K562 (cell line): ENCODE measurements around the gene CHML. TPM values are rescaled to one million over a fixed set of nuclear protein-coding genes. Genes with fewer than 3 reads are reported as not detected.

ENCODE experiments used
- ARID1B ChIP-seq: fragments of 450-650 bp; IDR thresholded peaks from 2 replicates; pipeline ENCODE4 v1.6.1; 2016; ENCODE audit warnings: antibody characterized with exemption, mild to moderate bottlenecking, inconsistent platforms
- ARID2 ChIP-seq: fragments of 450-650 bp; IDR thresholded peaks from 2 replicates; pipeline ENCODE4 v1.6.1; 2017; ENCODE audit warnings: antibody characterized with exemption, mild to moderate bottlenecking
- CEBPB ChIP-seq: fragments of 450-650 bp; IDR thresholded peaks from 2 replicates; pipeline ENCODE4 v1.6.1; 2016; ENCODE audit warnings: missing genetic modification characterization, missing compliant biosample characterization
- DPF2 ChIP-seq: fragments of 450-650 bp; IDR thresholded peaks from 2 replicates; pipeline ENCODE4 v1.6.1; 2016
- ELF1 ChIP-seq: fragments of 200-800 bp; sonication (Bioruptor generic); IDR thresholded peaks from 2 replicates; pipeline ENCODE4 v1.6.1; 2016; ENCODE audit warnings: missing genetic modification characterization, missing compliant biosample characterization
- FOXK2 ChIP-seq, 2 experiments: fragments of 450-650 bp; IDR thresholded peaks in 1 of 2; conservative IDR thresholded peaks in 1 of 2; 2 replicates each; pipeline ENCODE4 v1.6.1; 2016; ENCODE audit warnings: low read depth in 2 of 2, mild to moderate bottlenecking in 1 of 2
- FOXP1 ChIP-seq: sonication (generic); formaldehyde crosslinking; IDR thresholded peaks from 2 replicates; pipeline ENCODE4 v1.8.0; 2022; ENCODE audit warnings: mild to moderate bottlenecking, missing genetic modification reagents
- GTF2A2 ChIP-seq: IDR thresholded peaks from 2 replicates; pipeline ENCODE4 v1.6.1; 2016; ENCODE audit warnings: mild to moderate bottlenecking, missing genetic modification characterization, missing compliant biosample characterization
- GTF2E2 ChIP-seq: fragments of 200-800 bp; sonication (Bioruptor generic); IDR thresholded peaks from 2 replicates; pipeline ENCODE4 v1.6.1; 2016; ENCODE audit warnings: missing genetic modification characterization, missing compliant biosample characterization
- HOXB6 ChIP-seq: fragments of 250-450 bp; sonication (Bioruptor Pico); IDR thresholded peaks from 2 replicates; pipeline ENCODE4 v1.5.1; 2022; ENCODE audit warnings: mild to moderate bottlenecking, borderline replicate concordance
- KDM4B ChIP-seq, 2 experiments: fragments of 450-650 bp in 1 of 2; sonication (generic) in 1 of 2; IDR thresholded peaks; 2 replicates each; pipeline ENCODE4 v1.6.1; 2016 to 2017; ENCODE audit warnings: borderline replicate concordance in 2 of 2, antibody characterized with exemption in 1 of 2, low read depth in 1 of 2, mild to moderate bottlenecking in 1 of 2
- KLF16 ChIP-seq: IDR thresholded peaks from 2 replicates; pipeline ENCODE4 v1.6.1; 2016; ENCODE audit warnings: antibody characterized with exemption
- MYNN ChIP-seq, 2 experiments: sonication (generic); formaldehyde crosslinking in 1 of 2; IDR thresholded peaks; 2 replicates each; pipeline versions ENCODE4 v1.5.0 to v1.6.1; 2016 to 2020; ENCODE audit warnings: antibody characterized with exemption in 1 of 2, missing genetic modification reagents in 1 of 2
- NCOA1 ChIP-seq: fragments of 450-650 bp; IDR thresholded peaks from 2 replicates; pipeline ENCODE4 v1.6.1; 2016; ENCODE audit warnings: low read depth
- RBM22 ChIP-seq: fragments of 200-400 bp; formaldehyde crosslinking; IDR thresholded peaks from 2 replicates; pipeline ENCODE4 v1.6.1; 2018; ENCODE audit warnings: low read length, low read depth; ENCODE audit not compliant: poor library complexity, severe bottlenecking
- RFX1 ChIP-seq: fragments of 450-650 bp; IDR thresholded peaks from 2 replicates; pipeline ENCODE4 v1.6.1; 2016; ENCODE audit warnings: mild to moderate bottlenecking, moderate library complexity
- RNF2 ChIP-seq: sonication (generic); IDR thresholded peaks from 2 replicates; pipeline ENCODE4 v1.6.1; 2016
- SOX6 ChIP-seq: fragments of 450-650 bp; IDR thresholded peaks from 2 replicates; pipeline ENCODE4 v1.6.1; 2014; ENCODE audit warnings: mild to moderate bottlenecking
- SRSF9 ChIP-seq: fragments of 200-400 bp; formaldehyde crosslinking; IDR thresholded peaks from 2 replicates; pipeline ENCODE4 v1.6.1; 2017; ENCODE audit warnings: low read depth, low read length, borderline replicate concordance
- STAG1 ChIP-seq: sonication (generic); formaldehyde crosslinking; IDR thresholded peaks from 2 replicates; pipeline ENCODE4 v1.5.0; 2020; ENCODE audit warnings: missing genetic modification reagents, borderline replicate concordance
- ZBTB7A ChIP-seq: IDR thresholded peaks from 2 replicates; pipeline ENCODE4 v1.6.1; 2011; ENCODE audit warnings: low read depth, mild to moderate bottlenecking, low read length, moderate library complexity, borderline replicate concordance; ENCODE audit not compliant: control insufficient read depth
- ZNF212 ChIP-seq: fragments of 450-650 bp; formaldehyde crosslinking; IDR thresholded peaks from 2 replicates; pipeline ENCODE4 v1.4.0; 2020; ENCODE audit warnings: mild to moderate bottlenecking
- ZNF232 ChIP-seq: sonication (generic); formaldehyde crosslinking; IDR thresholded peaks from 2 replicates; pipeline ENCODE4 v1.8.0; 2022; ENCODE audit warnings: mild to moderate bottlenecking, missing genetic modification reagents
- ZNF384 ChIP-seq: IDR thresholded peaks from 2 replicates; pipeline ENCODE4 v1.6.1; 2012; ENCODE audit warnings: low read depth, low read length, improper control_type of control experiment
- ZNF589 ChIP-seq: fragments of 200-800 bp; sonication (Bioruptor generic); IDR thresholded peaks from 2 replicates; pipeline ENCODE4 v1.6.1; 2016; ENCODE audit warnings: low read depth, missing genetic modification characterization, missing compliant biosample characterization
- polyA plus RNA-seq, 8 experiments: library from polyadenylated mRNA; depleted of rRNA in 4 of 8; stranded (reverse) in 5 of 8; unstranded in 3 of 8; fragments of >200 nt; fragmentation: Nextera tagmentation in 2 of 8; fragmentation: Illumina TruSeq in 1 of 8; extraction: Ambion mirVana in 2 of 8; extraction: Trizol in 1 of 8; gene quantifications; 2 replicates each; pipeline versions ENCODE4 v1.2.1 to v1.2.3, GENCODE V29; 2011 to 2014; ENCODE audit warnings: inconsistent platforms in 1 of 8, missing spikeins in 1 of 8
- total RNA-seq, 7 experiments: library from RNA; depleted of rRNA in 6 of 7; stranded (reverse); fragments of >200 nt in 6 of 7; fragmentation: Illumina TruSeq in 2 of 7; extraction: Trizol in 2 of 7; gene quantifications; 2 replicates each; pipeline versions ENCODE4 v1.2.1 to v1.2.3, GENCODE V29; 2011 to 2021; ENCODE audit warnings: low replicate concordance in 1 of 7
- TF ChIP-seq, protein P1 (sequence below): fragments of 200-800 bp; sonication (Bioruptor generic); IDR thresholded peaks from 2 replicates; pipeline ENCODE4 v1.6.1; 2017; ENCODE audit warnings: missing genetic modification characterization, missing compliant biosample characterization
- TF ChIP-seq, protein P2 (sequence below), 2 experiments: IDR thresholded peaks; 2 replicates each; pipeline ENCODE4 v1.6.1; 2011; ENCODE audit warnings: borderline replicate concordance in 1 of 2, control low read depth in 1 of 2, low read depth in 1 of 2, low read length in 1 of 2, mild to moderate bottlenecking in 1 of 2, mixed read lengths in 1 of 2, moderate library complexity in 1 of 2; ENCODE audit not compliant: insufficient read depth in 1 of 2, insufficient read length in 1 of 2, poor library complexity in 1 of 2, severe bottlenecking in 1 of 2; ENCODE audit errors: extremely low read depth in 1 of 2

CHML gene
- total and polyA plus RNA-seq, 9 of the 15 experiments (the other 6 are each of a cell fraction or from before 2014, with no cell fraction given), result 13.0 to 88.3 (median 62.8) TPM

DNA sequence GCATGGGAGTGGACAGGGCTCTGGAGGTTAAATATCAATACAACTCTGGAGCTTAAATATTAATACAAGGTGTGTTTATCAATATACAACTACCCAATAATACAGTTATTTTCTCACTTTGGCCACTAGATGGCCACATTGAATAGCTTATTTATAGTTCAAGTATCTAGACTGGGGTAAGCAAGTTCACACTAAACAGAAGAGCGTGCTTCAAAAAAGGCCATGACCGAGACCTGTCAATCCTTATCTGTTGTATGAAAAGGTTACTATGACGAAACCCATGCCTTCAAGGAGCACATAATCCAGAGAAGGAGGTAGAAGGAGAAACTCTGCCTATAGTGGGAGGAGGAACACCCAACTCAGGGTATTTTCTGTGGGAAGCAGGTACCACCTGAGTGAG lies 29.1 kb downstream of the CHML start (continued):
- peak; percentile 68; the same call in 1 of the 2 replicates for TF ChIP-seq ARID2
- no peak for TF ChIP-seq ZNF589 (CRISPR knock-in tag)
- TF ChIP-seq ELF1 (tag), result 0 out of 2 replicates have a peak, but pooled peaks have one; percentile 12
- no peak for TF ChIP-seq SRSF9
- peak; percentile 42 to 60; a peak in 3 of 4 replicates for TF ChIP-seq FOXK2 (conservative IDR thresholded peaks at IDR 0.05 in 1 of 2, IDR thresholded peaks at IDR 0.05 in 1 of 2; ENCODE audit: low read depth in 2 of 2)
- TF ChIP-seq RFX1, result peak; percentile 48
- peak; percentile 54; the same call in 1 of the 2 replicates for TF ChIP-seq DPF2
- TF ChIP-seq SOX6, result peak; percentile 74; the same call in 1 of the 2 replicates
- TF ChIP-seq, protein P1, sequence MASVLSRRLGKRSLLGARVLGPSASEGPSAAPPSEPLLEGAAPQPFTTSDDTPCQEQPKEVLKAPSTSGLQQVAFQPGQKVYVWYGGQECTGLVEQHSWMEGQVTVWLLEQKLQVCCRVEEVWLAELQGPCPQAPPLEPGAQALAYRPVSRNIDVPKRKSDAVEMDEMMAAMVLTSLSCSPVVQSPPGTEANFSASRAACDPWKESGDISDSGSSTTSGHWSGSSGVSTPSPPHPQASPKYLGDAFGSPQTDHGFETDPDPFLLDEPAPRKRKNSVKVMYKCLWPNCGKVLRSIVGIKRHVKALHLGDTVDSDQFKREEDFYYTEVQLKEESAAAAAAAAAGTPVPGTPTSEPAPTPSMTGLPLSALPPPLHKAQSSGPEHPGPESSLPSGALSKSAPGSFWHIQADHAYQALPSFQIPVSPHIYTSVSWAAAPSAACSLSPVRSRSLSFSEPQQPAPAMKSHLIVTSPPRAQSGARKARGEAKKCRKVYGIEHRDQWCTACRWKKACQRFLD, result no peak
- TF ChIP-seq RNF2, result peak; percentile 32; the same call in 1 of the 2 replicates
- TF ChIP-seq MYNN (IDR thresholded peaks at IDR 0.05), result no peak
- TF ChIP-seq MYNN (CRISPR knock-in tag; IDR thresholded peaks at IDR 0.05), result no peak
- TF ChIP-seq CEBPB (tag), result peak; percentile 84
- TF ChIP-seq HOXB6 (CRISPR knock-in tag), result no peak
- TF ChIP-seq ZNF212 (CRISPR knock-in tag), result no peak
- TF ChIP-seq RBM22, result no peak
- 0 out of 2 replicates have a peak, but pooled peaks have one; percentile 38 for TF ChIP-seq ZNF384
- TF ChIP-seq, protein P2, sequence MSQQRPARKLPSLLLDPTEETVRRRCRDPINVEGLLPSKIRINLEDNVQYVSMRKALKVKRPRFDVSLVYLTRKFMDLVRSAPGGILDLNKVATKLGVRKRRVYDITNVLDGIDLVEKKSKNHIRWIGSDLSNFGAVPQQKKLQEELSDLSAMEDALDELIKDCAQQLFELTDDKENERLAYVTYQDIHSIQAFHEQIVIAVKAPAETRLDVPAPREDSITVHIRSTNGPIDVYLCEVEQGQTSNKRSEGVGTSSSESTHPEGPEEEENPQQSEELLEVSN (IDR thresholded peaks at IDR 0.05; ENCODE audit: borderline replicate concordance in 1 of 2, extremely low read depth in 1 of 2, insufficient read depth in 1 of 2, insufficient read length in 1 of 2, low read depth in 1 of 2, low read length in 1 of 2, poor library complexity in 1 of 2, severe bottlenecking in 1 of 2), result no peak
- no peak for TF ChIP-seq FOXP1
- peak; percentile 29; the same call in 1 of the 2 replicates for TF ChIP-seq ARID1B
- 0 out of 2 replicates have a peak, but pooled peaks have one; percentile 3 for TF ChIP-seq GTF2E2
- no peak for TF ChIP-seq ZBTB7A
- no peak for TF ChIP-seq STAG1 (CRISPR knock-in tag)
- TF ChIP-seq NCOA1, result no peak
- TF ChIP-seq KLF16, result peak; percentile 52; the same call in 1 of the 2 replicates
- no peak for TF ChIP-seq GTF2A2 (tag)
- no peak for TF ChIP-seq KDM4B (IDR thresholded peaks at IDR 0.05; ENCODE audit: borderline replicate concordance in 2 of 2, low read depth in 1 of 2)
- TF ChIP-seq ZNF232 (CRISPR knock-in tag), result no peak
